Pancreas (tissue), 10 donors: ENCODE measurements around the gene ITCH. TPM values are rescaled to one million over a fixed set of nuclear protein-coding genes. Genes with fewer than 3 reads are reported as not detected.

Experiments used
- ATAC-seq, 4 donors: fragments of 200-7000 bp; cut with Tn5 transposase; one replicate each; pipeline versions ENCODE4 v1.8.0 to v1.9.1; 2020; ENCODE audit warnings: mild to moderate bottlenecking in 4 of 4, moderate library complexity in 4 of 4
- DNase-seq, 6 donors: peaks; one replicate each; pipeline ENCODE4 v3.0.0-alpha.2; 2020
- FAIRE-seq: peaks from 2 replicates; lab custom pipeline; 2012; peaks lifted over from hg19 to GRCh38; lab: Jason Lieb, UNC
- H3K27ac ChIP-seq, 4 donors: fragments of 200-600 bp; sonication (generic); 1 replicate in 3 of 4; 2 replicates in 1 of 4; pipeline versions ENCODE4 v1.5.0 to v1.8.0; 2020
- H3K27me3 ChIP-seq, 4 donors: fragments of 200-600 bp; one replicate each; pipeline ENCODE4 v1.8.0; 2021
- H3K36me3 ChIP-seq, 3 donors: fragments of 200-600 bp; sonication (generic) in 1 of 3; one replicate each; pipeline versions ENCODE4 v1.5.0 to v1.8.0; 2020 to 2021
- H3K4me1 ChIP-seq, 3 donors: fragments of 200-600 bp; one replicate each; pipeline ENCODE4 v1.8.0; 2021
- H3K4me3 ChIP-seq, 4 donors: fragments of 200-600 bp; sonication (generic) in 2 of 4; one replicate each; pipeline versions ENCODE4 v1.5.0 to v1.8.0; 2020 to 2021
- H3K9me3 ChIP-seq, 4 donors: fragments of 200-600 bp; one replicate each; pipeline ENCODE4 v1.8.0; 2021
- CTCF ChIP-seq, 4 donors: fragments of 200-600 bp; sonication (generic) in 3 of 4; IDR thresholded peaks; one replicate each; pipeline versions ENCODE4 v1.5.0 to v1.8.0; 2021; ENCODE audit warnings: antibody characterized with exemption in 4 of 4
- WGBS, 2 donors: extraction: QIAGEN DNeasy Blood & Tissue Kit; methylation state at CpG; one replicate each; pipeline ENCODE4 v1.1.7; 2013; 5-methylcytosine and 5-hydroxymethylcytosine counted together
- intact Hi-C, 3 donors: fragments of 100-400 bp; cut with DNase I; formaldehyde crosslinking; loops; one replicate each; pipeline versions ENCODE4 v1.11.1 to v1.14.2; 2022
- polyA plus RNA-seq, 2 donors: library from polyadenylated mRNA; stranded (reverse); fragments of 200-250 nt; gene quantifications; one replicate each; pipeline ENCODE4 v1.2.3, GENCODE V29; 2013
- total RNA-seq, 6 donors: library from RNA; stranded (reverse); fragmentation: NEBNext Ultra II Directional in 4 of 6; extraction: Animal tissue kit (Norgen Biotek cat#: 25700) in 4 of 6; gene quantifications; one replicate each; pipeline versions ENCODE4 v1.2.1 to v1.2.4, GENCODE V29; 2021 to 2023
- donor health status: healthy with polysubstance abuse.
- donor health status: DM: no; HTN: no; CAD: no; lungs with moderate emphysema.
- donor health status: DM: no; HTN: no; CAD: no.
- donor health status: control.
- donor health status: control.
- donor health status: Bipolar disorder and iron deficiency.
- donor health status: DM: yes; HTN: yes; CAD: no.
- donor health status: DM: no; HTN: no; CAD: no.
- donor health status: DM: no; HTN: no; CAD: no.
- donor health status: DM: yes; HTN: yes; CAD: no.

The ITCH gene
- total and polyA plus RNA-seq, 8 donors = 5.7 to 37.0 (median 20.5) TPM

DNA sequence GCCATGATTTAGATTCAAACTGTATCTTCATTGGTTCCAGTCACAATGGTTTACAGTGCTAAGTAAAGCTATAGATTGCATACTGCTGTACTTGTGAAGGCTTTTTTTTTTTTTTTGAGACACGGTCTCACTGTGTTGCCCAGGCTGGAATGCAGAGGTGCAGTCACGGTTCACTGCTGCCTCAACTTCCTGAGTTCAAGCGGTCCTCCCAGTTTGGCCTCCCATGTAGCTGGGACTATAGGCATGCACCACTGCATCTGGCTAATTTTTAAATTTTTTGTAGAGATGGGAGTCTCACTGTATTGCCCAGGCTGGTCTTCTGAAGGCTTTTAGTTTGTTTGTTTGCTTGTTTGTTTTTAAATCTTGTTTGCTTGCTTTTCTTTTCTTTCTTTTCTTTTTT lies 24.9 kb downstream of the ITCH start:
- no peak overlapping the region for H3K4me3 ChIP-seq
- no peaks in the 10 kb centered on the region for H3K9me3 ChIP-seq
- DNase-seq = no peak
- FAIRE-seq = no peak
- peaks cover 17 to 25% (median 19%) of the 10 kb centered on the region in 3 donors for H3K4me1 ChIP-seq
- no peak overlapping the region for H3K27ac ChIP-seq
- no peak for ATAC-seq
- H3K27me3 ChIP-seq = no peaks in the 10 kb centered on the region
- no peak for TF ChIP-seq CTCF (IDR thresholded peaks at IDR 0.05)
- no peaks in the 10 kb centered on the region for H3K36me3 ChIP-seq
- intact Hi-C loops = no loop called here
- 99% methylated on average over 3 of the region's 3 CpGs for WGBS, 2 donors

GRCh38 chr20:34388678-34389077 lies 25.6 kb downstream of the ITCH start:
- no peak for ATAC-seq
- no peak for FAIRE-seq
- H3K9me3 ChIP-seq = no peaks in the 10 kb centered on the region
- TF ChIP-seq CTCF (IDR thresholded peaks at IDR 0.05) = no peak
- WGBS, 2 donors = 96 to 99% methylated on average over 2 of the region's 2 CpGs
- no peaks in the 10 kb centered on the region for H3K27me3 ChIP-seq
- no peak overlapping the region for H3K27ac ChIP-seq
- no peak for DNase-seq
- no peak overlapping the region for H3K4me3 ChIP-seq
- intact Hi-C loops = no loop called here
- no peaks in the 10 kb centered on the region for H3K36me3 ChIP-seq
- peaks cover 17 to 25% (median 19%) of the 10 kb centered on the region in 3 donors for H3K4me1 ChIP-seq

- H3K36me3 ChIP-seq = peaks cover 0 to 2% (median 0%) of the 10 kb centered on the region in 3 donors
- H3K4me1 ChIP-seq = peaks cover 17 to 25% (median 19%) of the 10 kb centered on the region in 3 donors
- FAIRE-seq (no peak), DNase-seq (no peak), ATAC-seq (no peak)
- 92 to 94% methylated on average over 2 of the region's 2 CpGs for WGBS, 2 donors
- H3K9me3 ChIP-seq = no peaks in the 10 kb centered on the region
- no peak overlapping the region for H3K4me3 ChIP-seq
- no peak overlapping the region for H3K27ac ChIP-seq
- intact Hi-C loops = no loop called here
- no peaks in the 10 kb centered on the region for H3K27me3 ChIP-seq
- TF ChIP-seq CTCF (IDR thresholded peaks at IDR 0.05) = no peak
Observed at GRCh38 chr20:34389206-34389953, 26.3 kb downstream of the ITCH start.

DNA sequence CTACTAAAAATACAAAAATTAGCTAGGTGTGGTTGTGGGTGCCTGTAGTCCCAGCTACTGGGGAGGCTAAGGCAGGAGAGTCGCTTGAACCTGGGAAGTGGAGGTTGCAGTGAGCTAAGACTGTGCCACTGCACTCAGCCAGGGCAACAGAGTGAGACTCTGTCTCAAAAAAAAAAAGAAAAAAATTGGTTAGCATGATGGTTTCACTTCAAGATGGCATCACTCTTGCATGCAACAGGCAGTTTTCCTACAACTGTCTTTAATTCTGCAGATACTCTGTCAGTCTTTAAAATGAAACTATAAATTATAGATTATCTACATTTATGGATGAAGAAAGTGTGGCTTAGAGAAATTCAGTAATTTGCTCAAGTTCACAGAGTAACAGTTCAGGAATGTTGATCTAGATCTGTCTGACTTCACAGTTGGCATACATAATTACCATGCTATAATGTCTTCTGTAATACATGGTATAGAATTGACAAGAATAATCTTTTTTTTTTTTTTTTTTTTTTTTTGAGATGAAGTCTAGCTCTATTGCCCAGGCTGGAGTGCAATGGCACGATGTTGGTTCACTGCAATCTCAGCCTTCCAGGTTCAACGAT lies 27.0 kb downstream of the ITCH start:
- ATAC-seq (no peak), FAIRE-seq (no peak)

More for the DNA sequence above, 27.0 kb downstream of the ITCH start:
- H3K27ac ChIP-seq = no peak overlapping the region
- H3K4me3 ChIP-seq = no peak overlapping the region
- peaks cover 17 to 25% (median 19%) of the 10 kb centered on the region in 3 donors for H3K4me1 ChIP-seq
- peaks cover 0 to 5% (median 0%) of the 10 kb centered on the region in 3 donors for H3K36me3 ChIP-seq
- TF ChIP-seq CTCF (IDR thresholded peaks at IDR 0.05) = no peak
- DNase-seq = no peak
- intact Hi-C loops = no loop called here
- 98% methylated on average over 3 of the region's 3 CpGs for WGBS, 2 donors
- H3K9me3 ChIP-seq = no peaks in the 10 kb centered on the region
- no peaks in the 10 kb centered on the region for H3K27me3 ChIP-seq
